ENCODE data around the gene IFT43. TPM values are rescaled to one million over a fixed set of nuclear protein-coding genes. Genes with fewer than 3 reads are reported as not detected.

The IFT43 gene
- total RNA-seq, 1 experiment from 2014 or later = 20.3 TPM

GRCh38 chr14:76056128-76056527, 70.6 kb downstream of the IFT43 start:
- H3K4me1 ChIP-seq (ENCODE audit: insufficient read depth, low read length, poor library complexity, severe bottlenecking) = no peaks in the 10 kb centered on the region
- POLR2A ChIA-PET (ENCODE audit: low non-redundant PET) = no interaction called here
- H3K9me3 ChIP-seq (ENCODE audit: low read depth, low read length, poor library complexity, severe bottlenecking) = no peaks in the 10 kb centered on the region
- no peak overlapping the region for H3K27ac ChIP-seq (ENCODE audit: low read depth, low read length, poor library complexity, severe bottlenecking)
- CTCF ChIA-PET = no interaction called here
- peak; percentile 46 for DNase-seq (ENCODE audit: low spot score)
- intact Hi-C loops (cut with micrococcal nuclease; ENCODE audit: unreplicated experiment) = no loop called here
- no TSS peak for BruUV-seq (replicated peaks)
- H3K36me3 ChIP-seq (ENCODE audit: insufficient read depth, low read length, poor library complexity, severe bottlenecking) = no peaks in the 10 kb centered on the region
- peak; percentile 67 for TF ChIP-seq CTCF (conservative IDR thresholded peaks at IDR 0.05; ENCODE audit: low read depth, low read length)
- TF ChIP-seq EZH2 (IDR thresholded peaks at IDR 0.05; ENCODE audit: borderline replicate concordance, low read depth, low read length, poor library complexity, severe bottlenecking) = no peak
- no peaks in the 10 kb centered on the region for H3K27me3 ChIP-seq (replicated peaks; ENCODE audit: insufficient read depth, low read depth, low read length, poor library complexity)
- H3K4me3 ChIP-seq (ENCODE audit: low read depth, low read length, poor library complexity, severe bottlenecking) = no peak overlapping the region

GRCh38 chr14:76057914-76058313, 72.4 kb downstream of the IFT43 start:
- no peaks in the 10 kb centered on the region for H3K27me3 ChIP-seq (replicated peaks; ENCODE audit: insufficient read depth, low read depth, low read length, poor library complexity)
- no TSS peak for BruUV-seq (replicated peaks)
- intact Hi-C loops (cut with micrococcal nuclease; ENCODE audit: unreplicated experiment) = no loop called here

GRCh38 chr14:76063327-76063726, 77.8 kb downstream of the IFT43 start:
- POLR2A ChIA-PET (ENCODE audit: low non-redundant PET) = no interaction called here
- H3K27ac ChIP-seq (ENCODE audit: low read depth, low read length, poor library complexity, severe bottlenecking) = no peak overlapping the region
- CTCF ChIA-PET = no interaction called here
- intact Hi-C loops (cut with micrococcal nuclease; ENCODE audit: unreplicated experiment) = no loop called here
- H3K9me3 ChIP-seq (ENCODE audit: low read depth, low read length, poor library complexity, severe bottlenecking) = no peaks in the 10 kb centered on the region
- no peaks in the 10 kb centered on the region for H3K4me1 ChIP-seq (ENCODE audit: insufficient read depth, low read length, poor library complexity, severe bottlenecking)
- no peaks in the 10 kb centered on the region for H3K36me3 ChIP-seq (ENCODE audit: insufficient read depth, low read length, poor library complexity, severe bottlenecking)
- H3K27me3 ChIP-seq (replicated peaks; ENCODE audit: insufficient read depth, low read depth, low read length, poor library complexity) = no peaks in the 10 kb centered on the region
- no peak overlapping the region for H3K4me3 ChIP-seq (ENCODE audit: low read depth, low read length, poor library complexity, severe bottlenecking)
- BruUV-seq (replicated peaks) = no TSS peak
- no peak for DNase-seq (ENCODE audit: low spot score)
- TF ChIP-seq CTCF (conservative IDR thresholded peaks at IDR 0.05; ENCODE audit: low read depth, low read length) (no peak), EZH2 (IDR thresholded peaks at IDR 0.05; ENCODE audit: borderline replicate concordance, low read depth, low read length, poor library complexity, severe bottlenecking) (no peak)

More at GRCh38 chr14:76057914-76058313, 72.4 kb downstream of the IFT43 start:
- no peaks in the 10 kb centered on the region for H3K9me3 ChIP-seq (ENCODE audit: low read depth, low read length, poor library complexity, severe bottlenecking)
- ChIA-PET CTCF (no interaction called here), POLR2A (ENCODE audit: low non-redundant PET) (no interaction called here)
- no peak overlapping the region for H3K4me3 ChIP-seq (ENCODE audit: low read depth, low read length, poor library complexity, severe bottlenecking)
- no peaks in the 10 kb centered on the region for H3K4me1 ChIP-seq (ENCODE audit: insufficient read depth, low read length, poor library complexity, severe bottlenecking)
- H3K27ac ChIP-seq (ENCODE audit: low read depth, low read length, poor library complexity, severe bottlenecking) = no peak overlapping the region
- TF ChIP-seq EZH2 (IDR thresholded peaks at IDR 0.05; ENCODE audit: borderline replicate concordance, low read depth, low read length, poor library complexity, severe bottlenecking) = no peak
- DNase-seq (ENCODE audit: low spot score) = no peak
- no peaks in the 10 kb centered on the region for H3K36me3 ChIP-seq (ENCODE audit: insufficient read depth, low read length, poor library complexity, severe bottlenecking)

GRCh38 chr14:76065519-76065918, 80.0 kb downstream of the IFT43 start:
- CTCF ChIA-PET = no interaction called here
- H3K9me3 ChIP-seq (ENCODE audit: low read depth, low read length, poor library complexity, severe bottlenecking) = no peaks in the 10 kb centered on the region
- intact Hi-C loops (cut with micrococcal nuclease; ENCODE audit: unreplicated experiment) = no loop called here
- no peak overlapping the region for H3K27ac ChIP-seq (ENCODE audit: low read depth, low read length, poor library complexity, severe bottlenecking)
- H3K4me1 ChIP-seq (ENCODE audit: insufficient read depth, low read length, poor library complexity, severe bottlenecking) = no peaks in the 10 kb centered on the region
- no peak overlapping the region for H3K4me3 ChIP-seq (ENCODE audit: low read depth, low read length, poor library complexity, severe bottlenecking)
- TF ChIP-seq CTCF (conservative IDR thresholded peaks at IDR 0.05; ENCODE audit: low read depth, low read length) = no peak
- no peak for TF ChIP-seq EZH2 (IDR thresholded peaks at IDR 0.05; ENCODE audit: borderline replicate concordance, low read depth, low read length, poor library complexity, severe bottlenecking)
- no peaks in the 10 kb centered on the region for H3K36me3 ChIP-seq (ENCODE audit: insufficient read depth, low read length, poor library complexity, severe bottlenecking)
- H3K27me3 ChIP-seq (replicated peaks; ENCODE audit: insufficient read depth, low read depth, low read length, poor library complexity) = no peaks in the 10 kb centered on the region
- BruUV-seq (replicated peaks) = no TSS peak
- DNase-seq (ENCODE audit: low spot score) = no peak
- POLR2A ChIA-PET (ENCODE audit: low non-redundant PET) = interaction anchor here (0.5 kb wide), 1 partner anchor 117 kb away, joined by 17 read pairs; no protein-coding TSS in a partner anchor
